HL-60 (cell line): Measurements from ENCODE around the gene LRRC8A.

Experiments
- DNase-seq, 2 experiments: peaks; one replicate each; pipeline ENCODE4 v3.0.0-alpha.2; 2010 to 2020; ENCODE audit warnings: low read depth in 1 of 2, low spot score in 1 of 2
- H3K27ac ChIP-seq: fragments of 250-450 bp; sonication (Bioruptor Pico); replicated peaks from 2 replicates; pipeline ENCODE4 v1.5.1; 2020; ENCODE audit warnings: mild to moderate bottlenecking, moderate library complexity
- H3K27me3 ChIP-seq: fragments of 250-450 bp; sonication (Bioruptor Pico); 2 replicates; pipeline ENCODE4 v1.5.1; 2021; ENCODE audit warnings: mild to moderate bottlenecking, moderate library complexity; ENCODE audit not compliant: insufficient read depth, poor library complexity, severe bottlenecking
- H3K4me3 ChIP-seq: replicated peaks from 2 replicates; pipeline ENCODE4 v1.5.1; 2011; ENCODE audit warnings: mild to moderate bottlenecking, control low read depth, low read length; ENCODE audit not compliant: insufficient read depth
- CTCF ChIP-seq: IDR thresholded peaks from one replicate; pipeline ENCODE4 v1.5.1; 2011; ENCODE audit warnings: low read length, control low read depth, inconsistent platforms; ENCODE audit not compliant: insufficient read depth
- GABPA ChIP-seq: IDR thresholded peaks from 2 replicates; pipeline ENCODE4 v1.6.1; 2012; ENCODE audit warnings: low read depth
- POLR2AphosphoS5 ChIP-seq: IDR thresholded peaks from 2 replicates; pipeline ENCODE4 v1.6.1; 2012; ENCODE audit warnings: low read depth
- SPI1 ChIP-seq: IDR thresholded peaks from 2 replicates; pipeline ENCODE4 v1.6.1; 2012; ENCODE audit warnings: low read depth, mild to moderate bottlenecking, borderline replicate concordance
- TF ChIP-seq, protein P1 (sequence below): IDR thresholded peaks from 2 replicates; pipeline ENCODE4 v1.6.1; 2012; ENCODE audit warnings: low read depth; ENCODE audit not compliant: insufficient replicate concordance

The LRRC8A gene

DNA sequence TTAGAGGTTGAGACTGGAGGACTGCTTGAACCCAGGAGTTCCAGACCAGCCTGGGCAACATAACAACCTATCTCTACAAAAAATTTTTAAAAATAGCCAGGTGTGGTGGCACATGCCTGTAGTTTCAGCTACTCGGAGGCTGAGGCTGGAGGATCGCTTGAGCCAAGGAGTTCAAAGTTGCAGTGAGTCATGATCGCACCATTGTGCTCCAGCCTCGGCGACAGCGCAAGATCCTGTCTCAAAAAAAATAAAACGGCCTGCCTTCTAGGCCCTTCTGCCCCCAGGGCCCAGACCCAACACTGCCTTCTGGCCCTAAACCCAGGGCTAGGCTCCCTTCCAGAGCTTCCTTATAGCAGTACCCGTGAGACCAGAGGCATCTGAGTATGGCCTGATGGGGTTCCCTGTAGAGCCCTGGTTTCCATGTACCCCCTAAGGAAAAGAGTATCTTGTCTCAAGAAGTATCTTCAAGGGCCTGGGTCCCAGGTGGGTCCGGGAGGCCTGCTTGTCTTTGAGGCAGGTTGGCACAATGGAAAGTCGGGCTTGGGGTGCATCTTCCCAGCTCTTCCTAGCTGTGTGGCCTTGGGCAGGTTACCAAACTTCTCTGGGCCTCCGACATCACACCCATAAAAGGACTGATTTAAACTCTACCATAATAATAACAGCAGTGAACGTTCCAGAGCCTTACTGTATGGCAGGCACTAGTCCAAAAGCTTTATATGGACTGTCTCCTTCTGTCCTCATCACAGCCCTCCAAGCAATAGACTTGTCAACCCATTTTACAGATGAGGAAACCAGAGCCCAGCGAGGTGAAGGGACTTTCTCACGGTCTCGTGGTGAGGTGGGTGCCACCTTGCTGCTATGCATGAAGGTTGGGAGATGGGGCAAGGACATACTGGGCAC is 9.6 kb downstream of the LRRC8A start:
- TF ChIP-seq POLR2AphosphoS5 (no peak), SPI1 (no peak), CTCF (no peak), GABPA (no peak)
- TF ChIP-seq, protein P1, sequence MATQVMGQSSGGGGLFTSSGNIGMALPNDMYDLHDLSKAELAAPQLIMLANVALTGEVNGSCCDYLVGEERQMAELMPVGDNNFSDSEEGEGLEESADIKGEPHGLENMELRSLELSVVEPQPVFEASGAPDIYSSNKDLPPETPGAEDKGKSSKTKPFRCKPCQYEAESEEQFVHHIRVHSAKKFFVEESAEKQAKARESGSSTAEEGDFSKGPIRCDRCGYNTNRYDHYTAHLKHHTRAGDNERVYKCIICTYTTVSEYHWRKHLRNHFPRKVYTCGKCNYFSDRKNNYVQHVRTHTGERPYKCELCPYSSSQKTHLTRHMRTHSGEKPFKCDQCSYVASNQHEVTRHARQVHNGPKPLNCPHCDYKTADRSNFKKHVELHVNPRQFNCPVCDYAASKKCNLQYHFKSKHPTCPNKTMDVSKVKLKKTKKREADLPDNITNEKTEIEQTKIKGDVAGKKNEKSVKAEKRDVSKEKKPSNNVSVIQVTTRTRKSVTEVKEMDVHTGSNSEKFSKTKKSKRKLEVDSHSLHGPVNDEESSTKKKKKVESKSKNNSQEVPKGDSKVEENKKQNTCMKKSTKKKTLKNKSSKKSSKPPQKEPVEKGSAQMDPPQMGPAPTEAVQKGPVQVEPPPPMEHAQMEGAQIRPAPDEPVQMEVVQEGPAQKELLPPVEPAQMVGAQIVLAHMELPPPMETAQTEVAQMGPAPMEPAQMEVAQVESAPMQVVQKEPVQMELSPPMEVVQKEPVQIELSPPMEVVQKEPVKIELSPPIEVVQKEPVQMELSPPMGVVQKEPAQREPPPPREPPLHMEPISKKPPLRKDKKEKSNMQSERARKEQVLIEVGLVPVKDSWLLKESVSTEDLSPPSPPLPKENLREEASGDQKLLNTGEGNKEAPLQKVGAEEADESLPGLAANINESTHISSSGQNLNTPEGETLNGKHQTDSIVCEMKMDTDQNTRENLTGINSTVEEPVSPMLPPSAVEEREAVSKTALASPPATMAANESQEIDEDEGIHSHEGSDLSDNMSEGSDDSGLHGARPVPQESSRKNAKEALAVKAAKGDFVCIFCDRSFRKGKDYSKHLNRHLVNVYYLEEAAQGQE: no peak
- DNase-seq: no peak
- H3K27ac ChIP-seq: no peak overlapping the region
- H3K27me3 ChIP-seq: no peaks in the 10 kb centered on the region
- no peak overlapping the region for H3K4me3 ChIP-seq

DNA sequence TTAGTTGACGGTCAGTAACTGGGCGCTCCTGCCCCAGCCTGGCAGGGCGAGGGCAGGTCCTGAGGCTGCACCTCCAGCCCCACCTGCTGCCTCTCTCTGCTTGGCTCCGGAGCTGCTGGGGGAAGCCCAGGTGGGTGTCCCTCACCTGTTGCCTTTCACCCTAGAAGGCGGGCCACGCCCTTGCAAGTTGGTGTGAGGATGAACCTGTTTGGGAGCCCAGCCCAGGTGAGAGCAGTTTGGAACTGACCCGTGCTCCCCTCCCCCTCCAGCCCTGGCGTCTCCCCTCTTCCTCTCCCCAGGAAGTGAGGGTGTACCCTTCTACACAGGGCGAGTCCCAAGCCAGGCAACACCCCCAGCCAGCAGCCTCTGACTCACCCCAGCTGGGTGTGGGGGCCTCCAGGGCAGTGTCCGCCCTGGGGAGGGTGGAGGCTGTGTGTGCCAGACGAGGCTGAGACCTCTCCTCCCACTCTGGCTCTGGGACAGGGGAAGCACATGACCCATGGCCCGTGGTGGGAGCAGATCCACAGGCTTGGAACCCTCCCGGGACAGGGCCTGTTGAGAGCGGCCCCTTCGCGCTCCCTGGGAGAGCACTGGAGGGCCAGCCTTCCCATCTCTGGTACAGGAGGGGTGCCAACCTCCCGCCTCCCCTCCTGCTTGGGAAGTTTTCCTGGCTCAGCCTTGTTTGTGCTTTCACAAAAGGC is 10.4 kb downstream of the LRRC8A start:
- Histone ChIP-seq H3K27ac (no peak overlapping the region), H3K27me3 (no peaks in the 10 kb centered on the region), H3K4me3 (no peak overlapping the region)
- no peak for DNase-seq
- TF ChIP-seq POLR2AphosphoS5 (no peak), SPI1 (no peak), GABPA (no peak)
- TF ChIP-seq, protein P1: no peak

GRCh38 chr9:128893354-128893753 is 11.4 kb downstream of the LRRC8A start:
- no peak overlapping the region for H3K4me3 ChIP-seq
- H3K27ac ChIP-seq: no peak overlapping the region
- no peak for DNase-seq
- TF ChIP-seq POLR2AphosphoS5 (no peak), SPI1 (no peak), GABPA (no peak), CTCF (no peak)
- TF ChIP-seq, protein P1: no peak
- no peaks in the 10 kb centered on the region for H3K27me3 ChIP-seq
